Left ventricle myocardium inferior (tissue), 1 donor: ENCODE data around the gene RUNX2. TPM values are rescaled to one million over a fixed set of nuclear protein-coding genes. Genes with fewer than 3 reads are reported as not detected.

Source experiments
- DNase-seq: peaks from one replicate; pipeline ENCODE4 v3.0.0-alpha.2; 2020
- H3K27ac ChIP-seq: fragments of 200-600 bp; replicated peaks from 2 replicates; pipeline ENCODE4 v1.8.0; 2021
- H3K27me3 ChIP-seq: fragments of 200-600 bp; 2 replicates; pipeline ENCODE4 v1.8.0; 2021; ENCODE audit warnings: low read depth
- H3K36me3 ChIP-seq: fragments of 200-600 bp; 2 replicates; pipeline ENCODE4 v1.8.0; 2021
- H3K4me1 ChIP-seq: fragments of 200-600 bp; 2 replicates; pipeline ENCODE4 v1.8.0; 2021
- H3K4me3 ChIP-seq: fragments of 200-600 bp; 2 replicates; pipeline ENCODE4 v1.8.0; 2021; ENCODE audit warnings: mild to moderate bottlenecking, moderate library complexity
- H3K9me3 ChIP-seq: fragments of 200-600 bp; replicated peaks from 2 replicates; pipeline ENCODE4 v1.8.0; 2021
- CTCF ChIP-seq: fragments of 200-600 bp; IDR thresholded peaks from 2 replicates; pipeline ENCODE4 v1.8.0; 2021; ENCODE audit warnings: antibody characterized with exemption, mild to moderate bottlenecking, borderline replicate concordance
- intact Hi-C: fragments of 100-400 bp; cut with micrococcal nuclease; formaldehyde crosslinking; loops from one replicate; pipeline ENCODE4 v1.11.0; 2022
- total RNA-seq: library from RNA; stranded (reverse); fragmentation: NEBNext Ultra II Directional; extraction: Animal tissue kit (Norgen Biotek cat#: 25700); gene quantifications from one replicate; pipeline ENCODE4 v1.2.1, GENCODE V29; 2021
- donor health status: DM: no; HTN: yes; CAD: no; lungs with severe emphysema.

The RUNX2 gene
- total RNA-seq, 1 donor from 2014 or later: 0.38 TPM

DNA sequence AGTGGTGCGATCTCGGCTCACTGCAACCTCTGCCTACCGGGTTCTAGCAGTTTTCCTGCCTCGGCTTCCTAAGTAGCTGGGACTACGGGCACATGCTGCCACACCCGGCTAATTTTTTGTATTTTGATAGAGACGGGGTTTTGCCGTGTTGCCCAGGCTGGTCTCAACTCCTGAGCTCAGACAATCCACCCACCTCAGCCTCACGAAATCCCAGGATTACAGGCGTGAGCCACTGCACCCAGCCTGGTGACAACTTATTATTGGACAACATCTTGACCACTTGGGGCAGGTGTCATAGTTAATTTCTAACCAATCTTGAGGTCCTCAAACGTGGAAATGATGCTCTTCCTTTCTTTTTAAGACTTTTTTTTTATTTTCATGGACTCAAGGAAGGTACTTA is 383.9 kb downstream of the RUNX2 start:
- DNase-seq: no peak
- Histone ChIP-seq H3K4me1 (peaks cover 4% of the 10 kb centered on the region), H3K4me3 (no peak overlapping the region), H3K9me3 (no peaks in the 10 kb centered on the region), H3K27me3 (peaks cover 18% of the 10 kb centered on the region), H3K36me3 (no peaks in the 10 kb centered on the region), H3K27ac (no peak overlapping the region)
- no peak for TF ChIP-seq CTCF
- intact Hi-C loops: no loop called here

DNA sequence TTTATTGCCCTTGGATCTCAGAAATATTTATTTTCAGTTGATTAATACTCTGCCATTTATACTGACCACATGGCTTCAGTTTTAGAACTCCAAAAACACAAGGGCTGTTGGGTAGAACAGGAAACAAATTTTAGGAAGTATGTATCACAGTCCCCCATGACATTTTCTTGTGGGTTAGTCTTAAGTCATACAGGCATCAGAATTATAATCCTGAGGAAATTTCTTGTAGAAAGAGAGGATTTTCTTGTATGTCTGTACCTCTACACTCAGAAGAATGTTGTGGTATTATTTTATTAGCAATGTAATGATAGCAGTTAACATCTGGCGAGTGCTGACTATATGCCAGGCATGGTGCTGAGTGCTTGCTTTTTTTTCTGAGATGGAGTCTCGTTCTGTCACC is 384.7 kb downstream of the RUNX2 start:
- intact Hi-C loops: no loop called here
- Histone ChIP-seq H3K4me1 (peaks cover 4% of the 10 kb centered on the region), H3K27ac (no peak overlapping the region), H3K9me3 (no peaks in the 10 kb centered on the region), H3K4me3 (no peak overlapping the region), H3K27me3 (peaks cover 18% of the 10 kb centered on the region), H3K36me3 (no peaks in the 10 kb centered on the region)
- TF ChIP-seq CTCF: no peak
- no peak for DNase-seq

Other genes with a start within 250 kb of the RUNX2 start
- 2.6 TPM for gene SUPT3H, start 49.6 kb downstream of the RUNX2 start, total RNA-seq